WTC11 (cell line): Measurements from ENCODE around the gene PTH1R. TPM values are rescaled to one million over a fixed set of nuclear protein-coding genes. Genes with fewer than 3 reads are reported as not detected.

Experiments
- ATAC-seq: fragments of 200-7000 bp; cut with Tn5 transposase; 2 replicates; pipeline ENCODE4 v1.10.0; 2021; ENCODE audit warnings: mild to moderate bottlenecking, moderate library complexity
- CTCF ChIA-PET: fragments of 300-600 bp; sonication (Branson Sonifier 250); formaldehyde crosslinking; loops from one replicate; lab custom pipeline; 2021; ENCODE audit warnings: antibody characterized with exemption; lab: Charles Lee
- POLR2A ChIA-PET: fragments of 350-600 bp; sonication (Branson Sonifier 250); formaldehyde crosslinking; loops from one replicate; lab custom pipeline; 2021; ENCODE audit warnings: antibody characterized with exemption; lab: Charles Lee
- DNase-seq: peaks from one replicate; pipeline ENCODE4 v3.0.0; 2021; ENCODE audit warnings: low spot score
- H3K27ac Mint-ChIP-seq: 2 replicates; pipeline ENCODE4 v1.8.0; 2021; ENCODE audit warnings: mixed read lengths
- H3K27me3 Mint-ChIP-seq: 2 replicates; pipeline ENCODE4 v1.8.0; 2021; ENCODE audit warnings: low read depth, mild to moderate bottlenecking, moderate library complexity, mixed read lengths
- H3K36me3 Mint-ChIP-seq: 2 replicates; pipeline ENCODE4 v1.8.0; 2021; ENCODE audit warnings: mixed read lengths
- H3K4me1 Mint-ChIP-seq: 2 replicates; pipeline ENCODE4 v1.8.0; 2022; ENCODE audit warnings: mixed read lengths
- H3K4me3 Mint-ChIP-seq: 2 replicates; pipeline ENCODE4 v1.8.0; 2021; ENCODE audit warnings: mild to moderate bottlenecking, moderate library complexity, mixed read lengths
- H3K9me3 Mint-ChIP-seq: 2 replicates; pipeline ENCODE4 v1.8.0; 2021; ENCODE audit warnings: mixed read lengths
- AR ChIP-seq: fragments of 250-450 bp; sonication (Bioruptor Pico); IDR thresholded peaks from 2 replicates; pipeline ENCODE4 v1.9.0; 2021; ENCODE audit warnings: mild to moderate bottlenecking
- ARID4B ChIP-seq: sonication (generic); formaldehyde crosslinking; IDR thresholded peaks from 2 replicates; pipeline ENCODE4 v1.8.0; 2023; ENCODE audit warnings: missing genetic modification reagents, mild to moderate bottlenecking, borderline replicate concordance
- ATF6 ChIP-seq: sonication (generic); formaldehyde crosslinking; IDR thresholded peaks from 2 replicates; pipeline ENCODE4 v1.8.1; 2023; ENCODE audit warnings: mild to moderate bottlenecking, missing genetic modification reagents
- FOXJ3 ChIP-seq: sonication (generic); formaldehyde crosslinking; IDR thresholded peaks from 2 replicates; pipeline ENCODE4 v1.9.0; 2021; ENCODE audit warnings: missing genetic modification reagents, mild to moderate bottlenecking, borderline replicate concordance
- FOXK1 ChIP-seq: sonication (generic); formaldehyde crosslinking; IDR thresholded peaks from 2 replicates; pipeline ENCODE4 v1.8.0; 2022; ENCODE audit warnings: mild to moderate bottlenecking, moderate library complexity, missing genetic modification reagents
- IRF2 ChIP-seq: sonication (generic); formaldehyde crosslinking; IDR thresholded peaks from 2 replicates; pipeline ENCODE4 v1.8.0; 2022; ENCODE audit warnings: low read depth, missing genetic modification reagents, borderline replicate concordance
- JUN ChIP-seq: sonication (generic); formaldehyde crosslinking; IDR thresholded peaks from 2 replicates; pipeline ENCODE4 v1.8.0; 2023; ENCODE audit warnings: mild to moderate bottlenecking, missing genetic modification reagents
- MLX ChIP-seq: sonication (generic); formaldehyde crosslinking; IDR thresholded peaks from 2 replicates; pipeline ENCODE4 v1.8.1; 2023; ENCODE audit warnings: mild to moderate bottlenecking, missing genetic modification reagents, moderate library complexity
- MXD4 ChIP-seq: fragments of 250-450 bp; sonication (Bioruptor Pico); IDR thresholded peaks from 2 replicates; pipeline ENCODE4 v1.8.0; 2021; ENCODE audit warnings: mild to moderate bottlenecking, moderate library complexity, borderline replicate concordance
- NFYB ChIP-seq: sonication (generic); formaldehyde crosslinking; conservative IDR thresholded peaks from 2 replicates; pipeline ENCODE4 v1.8.0; 2022; ENCODE audit warnings: low read depth, missing genetic modification reagents
- NR3C1 ChIP-seq: sonication (generic); formaldehyde crosslinking; conservative IDR thresholded peaks from 2 replicates; pipeline ENCODE4 v1.8.1; 2023; ENCODE audit warnings: low read depth, mild to moderate bottlenecking, missing genetic modification reagents
- PRRX2 ChIP-seq: fragments of 250-450 bp; sonication (Bioruptor Pico); IDR thresholded peaks from 2 replicates; pipeline ENCODE4 v1.8.0; 2021; ENCODE audit warnings: mild to moderate bottlenecking
- RELA ChIP-seq: sonication (generic); formaldehyde crosslinking; IDR thresholded peaks from 2 replicates; pipeline ENCODE4 v1.8.1; 2022; ENCODE audit warnings: missing genetic modification reagents, mild to moderate bottlenecking, borderline replicate concordance
- SOX15 ChIP-seq: fragments of 250-450 bp; sonication (Bioruptor Pico); IDR thresholded peaks from 2 replicates; pipeline ENCODE4 v1.9.0; 2021; ENCODE audit warnings: mild to moderate bottlenecking
- USF2 ChIP-seq: sonication (generic); formaldehyde crosslinking; IDR thresholded peaks from 2 replicates; pipeline ENCODE4 v1.8.1; 2023; ENCODE audit warnings: mild to moderate bottlenecking, missing genetic modification reagents, moderate library complexity
- ZBTB21 ChIP-seq: sonication (generic); formaldehyde crosslinking; IDR thresholded peaks from 2 replicates; pipeline ENCODE4 v1.8.1; 2023; ENCODE audit warnings: mild to moderate bottlenecking, missing genetic modification reagents, borderline replicate concordance
- ZNF138 ChIP-seq: sonication (generic); formaldehyde crosslinking; conservative IDR thresholded peaks from 2 replicates; pipeline ENCODE4 v1.8.1; 2022; ENCODE audit warnings: mild to moderate bottlenecking, moderate library complexity, missing genetic modification reagents
- ZNF425 ChIP-seq: fragments of 250-450 bp; sonication (Bioruptor Pico); conservative IDR thresholded peaks from 2 replicates; pipeline ENCODE4 v1.9.0; 2021; ENCODE audit warnings: mild to moderate bottlenecking
- total RNA-seq: library from RNA; stranded (reverse); gene quantifications from 3 replicates; pipeline ENCODE4 v1.2.3, GENCODE V29; 2021

PTH1R gene
- total RNA-seq, 1 experiment from 2014 or later: 12.0 TPM

- no peaks in the 10 kb centered on the region for H3K27me3 Mint-ChIP-seq
- H3K9me3 Mint-ChIP-seq: no peaks in the 10 kb centered on the region
- H3K27ac Mint-ChIP-seq: no peak overlapping the region
- H3K4me1 Mint-ChIP-seq: no peaks in the 10 kb centered on the region
- DNase-seq: no peak
- POLR2A ChIA-PET: no interaction called here
- no peak overlapping the region for H3K4me3 Mint-ChIP-seq
- no peak for TF ChIP-seq NR3C1 (CRISPR knock-in tag)
- no peak for TF ChIP-seq RELA (CRISPR knock-in tag)
- TF ChIP-seq FOXJ3 (CRISPR knock-in tag): no peak
- TF ChIP-seq JUN (CRISPR knock-in tag): no peak
- no peak for TF ChIP-seq NFYB (CRISPR knock-in tag)
- no peak for TF ChIP-seq FOXK1
- no peak for TF ChIP-seq AR (CRISPR knock-in tag)
- no peak for TF ChIP-seq SOX15
- TF ChIP-seq ARID4B (CRISPR knock-in tag): no peak
- no peak for TF ChIP-seq USF2 (CRISPR knock-in tag)
- TF ChIP-seq ZBTB21 (CRISPR knock-in tag): no peak
- no peak for TF ChIP-seq ATF6 (CRISPR knock-in tag)
- TF ChIP-seq, all 79 proteins: peak for 0
- CTCF ChIA-PET: interaction anchor here (0.8 kb wide), 1 partner anchor 8 kb away, joined by 4 read pairs; no protein-coding TSS in a partner anchor
- no peak for ATAC-seq
- H3K36me3 Mint-ChIP-seq: no peaks in the 10 kb centered on the region
These were observed 28.3 kb downstream of the PTH1R start for GRCh38 chr3:46905661-46906451.

- no peaks in the 10 kb centered on the region for H3K27me3 Mint-ChIP-seq
- ATAC-seq: no peak
- no peaks in the 10 kb centered on the region for H3K36me3 Mint-ChIP-seq
- ChIA-PET POLR2A (no interaction called here), CTCF (interaction anchor here (0.8 kb wide), 1 partner anchor 8 kb away, joined by 4 read pairs; no protein-coding TSS in a partner anchor)
- no peak for DNase-seq
- H3K4me1 Mint-ChIP-seq: no peaks in the 10 kb centered on the region
- H3K4me3 Mint-ChIP-seq: no peak overlapping the region
- H3K27ac Mint-ChIP-seq: no peak overlapping the region
- H3K9me3 Mint-ChIP-seq: no peaks in the 10 kb centered on the region
- no peak for TF ChIP-seq ZNF138 (CRISPR knock-in tag)
- TF ChIP-seq PRRX2: no peak
- TF ChIP-seq MLX (CRISPR knock-in tag): no peak
- TF ChIP-seq MXD4: no peak
- no peak for TF ChIP-seq IRF2 (CRISPR knock-in tag)
- TF ChIP-seq ZNF425: no peak
These were observed 29.0 kb downstream of the PTH1R start for GRCh38 chr3:46906471-46907058.
